CD14-positive monocyte (primary cell): ENCODE data around the gene TSHZ2. TPM values are rescaled to one million over a fixed set of nuclear protein-coding genes. Genes with fewer than 3 reads are reported as not detected.

Experiments
- DNase-seq, 3 donors: peaks; one replicate each; pipeline ENCODE4 v3.0.0-alpha.2; 2011 to 2022
- H2AFZ ChIP-seq: 2 replicates; pipeline ENCODE4 v1.6.0; 2012; ENCODE audit warnings: mild to moderate bottlenecking, low read depth, low read length, inconsistent platforms; ENCODE audit not compliant: insufficient read depth, poor library complexity, severe bottlenecking
- H3K27ac ChIP-seq, 2 donors: 1 replicate in 1 of 2; 2 replicates in 1 of 2; pipeline ENCODE4 v1.5.1; 2012 to 2013; ENCODE audit warnings: low read length in 2 of 2, control low read depth in 1 of 2, inconsistent platforms in 1 of 2, low read depth in 1 of 2, mild to moderate bottlenecking in 1 of 2
- H3K27me3 ChIP-seq, 2 donors: one replicate each; pipeline versions ENCODE4 v1.6.0 to v1.6.1; 2011 to 2013; ENCODE audit warnings: low read length in 2 of 2; ENCODE audit not compliant: control insufficient read depth in 2 of 2, insufficient read depth in 2 of 2
- H3K36me3 ChIP-seq, 2 donors: replicated peaks in 1 of 2; 1 replicate in 1 of 2; 2 replicates in 1 of 2; pipeline versions ENCODE4 v1.5.1 to v1.6.1; 2012 to 2013; ENCODE audit warnings: low read length in 2 of 2, control low read depth in 1 of 2, inconsistent platforms in 1 of 2, mild to moderate bottlenecking in 1 of 2; ENCODE audit not compliant: insufficient read depth in 2 of 2, control insufficient read depth in 1 of 2
- H3K4me1 ChIP-seq, 2 donors: 1 replicate in 1 of 2; 2 replicates in 1 of 2; pipeline versions ENCODE4 v1.5.1 to v1.6.1; 2012 to 2013; ENCODE audit warnings: low read length in 2 of 2, control low read depth in 1 of 2, inconsistent platforms in 1 of 2, mild to moderate bottlenecking in 1 of 2, moderate library complexity in 1 of 2; ENCODE audit not compliant: insufficient read depth in 2 of 2, control insufficient read depth in 1 of 2
- H3K4me2 ChIP-seq: replicated peaks from 2 replicates; pipeline ENCODE3; 2012; ENCODE audit warnings: low read length, moderate library complexity, mild to moderate bottlenecking; ENCODE audit not compliant: poor library complexity, severe bottlenecking; ENCODE audit errors: extremely low read depth
- H3K4me3 ChIP-seq, 3 experiments: fragments of 200-600 bp in 1 of 3; sonication (generic) in 1 of 3; replicated peaks in 1 of 3; 1 replicate in 2 of 3; 2 replicates in 1 of 3; pipeline ENCODE4 v1.5.1; 2011 to 2013; ENCODE audit warnings: low read length in 3 of 3, mild to moderate bottlenecking in 3 of 3, control low read depth in 2 of 3, low read depth in 2 of 3, inconsistent platforms in 1 of 3, moderate library complexity in 1 of 3
- H3K79me2 ChIP-seq: 2 replicates; pipeline ENCODE4 v1.6.0; 2012; ENCODE audit warnings: mild to moderate bottlenecking, control low read depth, inconsistent platforms, low read length, moderate library complexity; ENCODE audit not compliant: insufficient read depth
- H3K9ac ChIP-seq: 2 replicates; pipeline ENCODE4 v1.6.0; 2017; ENCODE audit warnings: low read length, mild to moderate bottlenecking; ENCODE audit not compliant: insufficient read depth, poor library complexity, severe bottlenecking
- H3K9me3 ChIP-seq, 2 donors: replicated peaks in 1 of 2; 1 replicate in 1 of 2; 2 replicates in 1 of 2; pipeline versions ENCODE4 v1.5.1 to v1.6.1; 2012 to 2013; ENCODE audit warnings: low read length in 2 of 2, control low read depth in 1 of 2; ENCODE audit not compliant: control insufficient read depth in 1 of 2, insufficient read depth in 1 of 2
- H4K20me1 ChIP-seq: 2 replicates; pipeline ENCODE4 v1.6.0; 2012; ENCODE audit warnings: mild to moderate bottlenecking, low read length, control low read depth, moderate library complexity; ENCODE audit not compliant: insufficient read depth
- H3K27ac Mint-ChIP-seq, 7 donors: one replicate each; pipeline ENCODE4 v1.8.0; 2020; ENCODE audit warnings: mild to moderate bottlenecking in 7 of 7, mixed read lengths in 7 of 7, moderate library complexity in 6 of 7, inconsistent platforms in 2 of 7
- H3K27me3 Mint-ChIP-seq, 3 donors: one replicate each; pipeline ENCODE4 v1.8.0; 2021 to 2022; ENCODE audit warnings: low read depth in 3 of 3, mild to moderate bottlenecking in 3 of 3, mixed read lengths in 3 of 3, moderate library complexity in 3 of 3, inconsistent platforms in 1 of 3
- H3K36me3 Mint-ChIP-seq, 2 donors: one replicate each; pipeline ENCODE4 v1.8.0; 2020; ENCODE audit warnings: mixed read lengths in 2 of 2, inconsistent platforms in 1 of 2, mild to moderate bottlenecking in 1 of 2
- H3K4me1 Mint-ChIP-seq: one replicate; pipeline ENCODE4 v1.8.0; 2020; ENCODE audit warnings: mild to moderate bottlenecking, mixed read lengths
- H3K4me3 Mint-ChIP-seq, 2 donors: one replicate each; pipeline ENCODE4 v1.8.0; 2020; ENCODE audit warnings: mild to moderate bottlenecking in 2 of 2, mixed read lengths in 2 of 2, moderate library complexity in 1 of 2
- H3K9me3 Mint-ChIP-seq, 7 donors: one replicate each; pipeline ENCODE4 v1.8.0; 2020 to 2022; ENCODE audit warnings: mixed read lengths in 7 of 7, mild to moderate bottlenecking in 6 of 7, moderate library complexity in 6 of 7, inconsistent platforms in 2 of 7
- CTCF ChIP-seq: fragments of 200-600 bp; IDR thresholded peaks from one replicate; pipeline ENCODE4 v1.8.0; 2022; ENCODE audit warnings: antibody characterized with exemption, mild to moderate bottlenecking
- WGBS: methylation state at CpG from one replicate; pipeline ENCODE4 v1.1.5; 2013; ENCODE audit warnings: missing lambda C conversion rate; ENCODE audit not compliant: insufficient coverage; 5-methylcytosine and 5-hydroxymethylcytosine counted together
- intact Hi-C, 2 donors: fragments of 100-400 bp; cut with micrococcal nuclease; formaldehyde crosslinking; loops; one replicate each; pipeline versions ENCODE4 v1.15.0 to v1.15.1; 2023
- polyA plus RNA-seq, 3 donors: library from polyadenylated mRNA; depleted of rRNA in 1 of 3; unstranded in 2 of 3; stranded (reverse) in 1 of 3; fragments of 300-500 nt in 2 of 3; fragments of >200 nt in 1 of 3; fragmentation: Illumina TruSeq in 2 of 3; gene quantifications; 1 replicate in 2 of 3; 2 replicates in 1 of 3; pipeline ENCODE4 v1.2.3, GENCODE V29; 2012 to 2021

TSHZ2 gene
- polyA plus RNA-seq, 3 donors = not detected

- WGBS = no CpG with 5 or more reads among the region's 5 CpGs
- no peak overlapping the region for H3K27ac ChIP-seq
- Mint-ChIP-seq H3K27ac (no peak overlapping the region), H3K4me1 (peaks cover 3% of the 10 kb centered on the region), H3K36me3 (no peaks in the 10 kb centered on the region), H3K4me3 (no peak overlapping the region), H3K27me3 (peaks cover 3 to 6% (median 3%) of the 10 kb centered on the region in 3 donors), H3K9me3 (no peaks in the 10 kb centered on the region)
- intact Hi-C loops = no loop called here
- DNase-seq = no peak
- H3K4me3 ChIP-seq = no peak overlapping the region
- H4K20me1 ChIP-seq = no peaks in the 10 kb centered on the region
- H3K79me2 ChIP-seq = no peaks in the 10 kb centered on the region
- TF ChIP-seq CTCF = no peak
- no peaks in the 10 kb centered on the region for H3K9me3 ChIP-seq
- no peak overlapping the region for H3K4me2 ChIP-seq
- H3K27me3 ChIP-seq = peaks cover 0 to 2% of the 10 kb centered on the region in 2 donors
- no peak overlapping the region for H2AFZ ChIP-seq
- H3K36me3 ChIP-seq = no peaks in the 10 kb centered on the region
- no peak overlapping the region for H3K9ac ChIP-seq
- H3K4me1 ChIP-seq = no peaks in the 10 kb centered on the region
These were observed 251.5 kb downstream of the TSHZ2 start for GRCh38 chr20:53223626-53224172.

- Histone ChIP-seq H3K9me3 (peaks cover 0 to 4% of the 10 kb centered on the region in 2 donors), H3K79me2 (no peaks in the 10 kb centered on the region), H3K36me3 (no peaks in the 10 kb centered on the region), H3K4me3 (no peak overlapping the region), H3K27ac (no peak overlapping the region), H3K4me2 (no peak overlapping the region), H3K4me1 (no peaks in the 10 kb centered on the region), H3K9ac (no peak overlapping the region), H4K20me1 (no peaks in the 10 kb centered on the region), H2AFZ (no peak overlapping the region), H3K27me3 (peaks cover 0 to 2% of the 10 kb centered on the region in 2 donors)
- H3K4me1 Mint-ChIP-seq = peaks cover 3% of the 10 kb centered on the region
- WGBS = no CpG with 5 or more reads among the region's 1 CpG
- no peak for TF ChIP-seq CTCF
- H3K36me3 Mint-ChIP-seq = no peaks in the 10 kb centered on the region
- no peak for DNase-seq
- H3K27ac Mint-ChIP-seq = no peak overlapping the region
- intact Hi-C loops = no loop called here
- H3K9me3 Mint-ChIP-seq = peaks cover 0 to 7% (median 2%) of the 10 kb centered on the region in 7 donors
- no peak overlapping the region for H3K4me3 Mint-ChIP-seq
- peaks cover 3 to 6% (median 3%) of the 10 kb centered on the region in 3 donors for H3K27me3 Mint-ChIP-seq
These were observed 252.7 kb downstream of the TSHZ2 start for GRCh38 chr20:53224851-53225250.
